CD4-positive, alpha-beta T cell (primary cell): ENCODE results near the gene ELP4. TPM values are rescaled to one million over a fixed set of nuclear protein-coding genes. Genes with fewer than 3 reads are reported as not detected.

ENCODE experiments used
- ATAC-seq: fragments of 200-7000 bp; cut with Tn5 transposase; one replicate; pipeline ENCODE4 v1.10.0; 2022; ENCODE audit warnings: mild to moderate bottlenecking; ENCODE audit not compliant: poor library complexity
- CTCF ChIA-PET: fragments of 350-600 bp; sonication (Branson Sonifier 250); formaldehyde crosslinking; loops from one replicate; lab custom pipeline; 2021; ENCODE audit warnings: antibody characterized with exemption, inconsistent platforms; lab: Charles Lee
- POLR2A ChIA-PET: fragments of 350-600 bp; sonication (Branson Sonifier 250); formaldehyde crosslinking; loops from one replicate; lab custom pipeline; 2021; ENCODE audit warnings: antibody characterized with exemption, inconsistent platforms; lab: Charles Lee
- DNase-seq, 14 experiments: peaks; one replicate each; pipeline ENCODE4 v3.0.0-alpha.2; 2013 to 2020; ENCODE audit warnings: mixed read lengths in 2 of 14
- H3K27ac ChIP-seq, 2 donors: one replicate each; pipeline versions ENCODE4 v1.5.1 to v1.7.0; 2013; ENCODE audit warnings: low read length in 2 of 2, low read depth in 1 of 2, mild to moderate bottlenecking in 1 of 2
- H3K27me3 ChIP-seq, 2 experiments: 1 replicate in 1 of 2; 2 replicates in 1 of 2; pipeline versions ENCODE4 v1.6.1 to v1.7.0; 2013; ENCODE audit warnings: low read length in 2 of 2, control low read depth in 1 of 2, mild to moderate bottlenecking in 1 of 2, moderate library complexity in 1 of 2; ENCODE audit not compliant: insufficient read depth in 2 of 2, control insufficient read depth in 1 of 2
- H3K36me3 ChIP-seq: one replicate; pipeline ENCODE4 v1.6.1; 2013; ENCODE audit warnings: low read length, control low read depth; ENCODE audit not compliant: insufficient read depth
- H3K4me1 ChIP-seq: one replicate; pipeline ENCODE4 v1.6.1; 2013; ENCODE audit warnings: low read length, control low read depth; ENCODE audit not compliant: insufficient read depth
- H3K4me3 ChIP-seq: one replicate; pipeline ENCODE4 v1.5.1; 2013; ENCODE audit warnings: mild to moderate bottlenecking, low read length, moderate library complexity
- H3K9me3 ChIP-seq, 2 experiments: 1 replicate in 1 of 2; 2 replicates in 1 of 2; pipeline versions ENCODE4 v1.6.1 to v1.7.0; 2013; ENCODE audit warnings: low read length in 2 of 2, mild to moderate bottlenecking in 2 of 2, control low read depth in 1 of 2, moderate library complexity in 1 of 2; ENCODE audit not compliant: control insufficient read depth in 1 of 2, insufficient read depth in 1 of 2
- H3K27ac Mint-ChIP-seq: one replicate; pipeline ENCODE4 v1.8.0; 2020; ENCODE audit warnings: mixed read lengths
- H3K27me3 Mint-ChIP-seq: one replicate; pipeline ENCODE4 v1.8.0; 2021; ENCODE audit warnings: mixed read lengths
- H3K36me3 Mint-ChIP-seq: one replicate; pipeline ENCODE4 v1.8.0; 2021; ENCODE audit warnings: low read depth, mixed read lengths
- H3K4me1 Mint-ChIP-seq: one replicate; pipeline ENCODE4 v1.8.0; 2021; ENCODE audit warnings: low read depth, mixed read lengths
- H3K4me3 Mint-ChIP-seq: one replicate; pipeline ENCODE4 v1.8.0; 2020; ENCODE audit warnings: mild to moderate bottlenecking, mixed read lengths
- H3K9me3 Mint-ChIP-seq: one replicate; pipeline ENCODE4 v1.8.0; 2020; ENCODE audit warnings: mixed read lengths
- CTCF ChIP-seq: fragments of 200-600 bp; IDR thresholded peaks from one replicate; pipeline ENCODE4 v1.8.0; 2022; ENCODE audit warnings: antibody characterized with exemption, mild to moderate bottlenecking
- intact Hi-C, 2 experiments: fragments of 100-400 bp; cut with DNase I in 1 of 2; cut with micrococcal nuclease in 1 of 2; formaldehyde crosslinking; loops; one replicate each; pipeline versions ENCODE4 v1.15.1 to v1.9.0; 2023 to 2025; cut with DNase I, micrococcal nuclease
- total RNA-seq, 174 experiments: library from RNA in 2 of 174; stranded (reverse) in 2 of 174; gene quantifications; one replicate each; pipeline ENCODE4 v1.2.3 and lab custom pipeline; 2021 to 2026

The ELP4 gene
- total RNA-seq, 2 experiments from 2014 or later: 9.5 to 10.3 TPM

- DNase-seq (no peak), ATAC-seq (no peak)
- Histone ChIP-seq H3K4me1 (peaks cover 53% of the 10 kb centered on the region), H3K27me3 (peaks cover 86 to 96% of the 10 kb centered on the region in 2 experiments), H3K4me3 (no peak overlapping the region), H3K36me3 (no peaks in the 10 kb centered on the region), H3K27ac (no peak overlapping the region), H3K9me3 (peaks cover 23 to 77% of the 10 kb centered on the region in 2 experiments)
- peaks cover 42% of the 10 kb centered on the region for H3K4me1 Mint-ChIP-seq
- H3K9me3 Mint-ChIP-seq: peaks cover 2% of the 10 kb centered on the region
- TF ChIP-seq CTCF: no peak
- intact Hi-C loops: no loop called here
- H3K27ac Mint-ChIP-seq: no peak overlapping the region
- H3K4me3 Mint-ChIP-seq: no peak overlapping the region
- H3K27me3 Mint-ChIP-seq: peaks cover 96% of the 10 kb centered on the region
- ChIA-PET POLR2A (no interaction called here), CTCF (no interaction called here)
- H3K36me3 Mint-ChIP-seq: peaks cover 4% of the 10 kb centered on the region
These were observed 291.1 kb downstream of the ELP4 start for GRCh38 chr11:31800398-31801265.

GRCh38 chr11:31801298-31801702 is 291.7 kb downstream of the ELP4 start:
- no peak overlapping the region for H3K4me3 ChIP-seq
- H3K27me3 ChIP-seq: peaks cover 85 to 97% of the 10 kb centered on the region in 2 experiments
- no peaks in the 10 kb centered on the region for H3K36me3 ChIP-seq
- Mint-ChIP-seq H3K9me3 (peaks cover 2% of the 10 kb centered on the region), H3K27ac (no peak overlapping the region), H3K4me1 (peaks cover 43% of the 10 kb centered on the region), H3K27me3 (peaks cover 93% of the 10 kb centered on the region), H3K4me3 (no peak overlapping the region), H3K36me3 (peaks cover 4% of the 10 kb centered on the region)
- DNase-seq: no peak
- H3K9me3 ChIP-seq: peaks cover 23 to 77% of the 10 kb centered on the region in 2 experiments
- TF ChIP-seq CTCF: no peak
- CTCF ChIA-PET: no interaction called here
- H3K4me1 ChIP-seq: peaks cover 57% of the 10 kb centered on the region
- POLR2A ChIA-PET: no interaction called here
- ATAC-seq: no peak
- intact Hi-C loops: no loop called here
- H3K27ac ChIP-seq: no peak overlapping the region

- DNase-seq (no peak), ATAC-seq (no peak)
- Histone ChIP-seq H3K4me3 (no peak overlapping the region), H3K9me3 (peaks cover 23 to 73% of the 10 kb centered on the region in 2 experiments), H3K27me3 (peaks cover 86 to 97% of the 10 kb centered on the region in 2 experiments), H3K27ac (no peak overlapping the region), H3K36me3 (no peaks in the 10 kb centered on the region), H3K4me1 (peaks cover 57% of the 10 kb centered on the region)
- H3K9me3 Mint-ChIP-seq: peaks cover 4% of the 10 kb centered on the region
- ChIA-PET CTCF (no interaction called here), POLR2A (no interaction called here)
- intact Hi-C loops: no loop called here
- H3K36me3 Mint-ChIP-seq: peaks cover 4% of the 10 kb centered on the region
- H3K27me3 Mint-ChIP-seq: peaks cover 93% of the 10 kb centered on the region
- H3K27ac Mint-ChIP-seq: no peak overlapping the region
- peaks cover 49% of the 10 kb centered on the region for H3K4me1 Mint-ChIP-seq
- TF ChIP-seq CTCF: no peak
- no peak overlapping the region for H3K4me3 Mint-ChIP-seq
These were observed 292.5 kb downstream of the ELP4 start for GRCh38 chr11:31802000-31802551.
